NCI-H82 treated with DMSO at 0.1 percent for 48 hours (cell line): ENCODE measurements around the gene PRKAG1.

Experiments
- DNase-seq: peaks from one replicate; lab custom pipeline; 2025; ENCODE audit not compliant: unreplicated experiment; lab: John Stamatoyannopoulos, UW

PRKAG1 gene

GRCh38 chr12:49014547-49014946 lies 4.0 kb downstream of the PRKAG1 start:
- no peak for DNase-seq

GRCh38 chr12:49013428-49013827 lies 5.1 kb downstream of the PRKAG1 start:
- no peak for DNase-seq

- DNase-seq, result no peak
Observed at GRCh38 chr12:49012739-49013138, 5.8 kb downstream of the PRKAG1 start.

- no peak for DNase-seq
Observed at GRCh38 chr12:49010092-49010668, 8.4 kb downstream of the PRKAG1 start.

- DNase-seq, result no peak
Observed at GRCh38 chr12:49008943-49009342, 9.6 kb downstream of the PRKAG1 start.

- DNase-seq, result no peak
Observed at GRCh38 chr12:49000346-49000745, 18.2 kb downstream of the PRKAG1 start.

- peak; percentile 58 for DNase-seq
Observed at GRCh38 chr12:48999371-49000131, 19.0 kb downstream of the PRKAG1 start, which contains the start of gene DDN. Gene DDN (minus strand): TSS chr12:48999375. CDS start chr12:48999287, 88 bp downstream.

- DNase-seq, result no peak
Observed at GRCh38 chr12:48998497-48999353, 19.9 kb downstream of the PRKAG1 start.

GRCh38 chr12:48997719-48998496 lies 20.7 kb downstream of the PRKAG1 start:
- no peak for DNase-seq

- DNase-seq, result peak; percentile 60
Observed at GRCh38 chr12:48996794-48997718, 21.5 kb downstream of the PRKAG1 start.

GRCh38 chr12:48995086-48995879 lies 23.3 kb downstream of the PRKAG1 start:
- DNase-seq, result peak; percentile 79

GRCh38 chr12:48994224-48995085 lies 24.1 kb downstream of the PRKAG1 start:
- DNase-seq, result no peak

GRCh38 chr12:48993787-48994186 lies 24.8 kb downstream of the PRKAG1 start:
- DNase-seq, result no peak

- no peak for DNase-seq
Observed at GRCh38 chr12:48991247-48992050, 27.1 kb downstream of the PRKAG1 start.

- DNase-seq, result no peak
Observed at GRCh38 chr12:48990552-48990951, 28.0 kb downstream of the PRKAG1 start.

- DNase-seq, result no peak
Observed at GRCh38 chr12:48988030-48988649, 30.4 kb downstream of the PRKAG1 start.
